ENCODE data around the gene TOMM20.
A peak's percentile ranks its signal among the peaks of the same experiment; 100 is the strongest.

DNA sequence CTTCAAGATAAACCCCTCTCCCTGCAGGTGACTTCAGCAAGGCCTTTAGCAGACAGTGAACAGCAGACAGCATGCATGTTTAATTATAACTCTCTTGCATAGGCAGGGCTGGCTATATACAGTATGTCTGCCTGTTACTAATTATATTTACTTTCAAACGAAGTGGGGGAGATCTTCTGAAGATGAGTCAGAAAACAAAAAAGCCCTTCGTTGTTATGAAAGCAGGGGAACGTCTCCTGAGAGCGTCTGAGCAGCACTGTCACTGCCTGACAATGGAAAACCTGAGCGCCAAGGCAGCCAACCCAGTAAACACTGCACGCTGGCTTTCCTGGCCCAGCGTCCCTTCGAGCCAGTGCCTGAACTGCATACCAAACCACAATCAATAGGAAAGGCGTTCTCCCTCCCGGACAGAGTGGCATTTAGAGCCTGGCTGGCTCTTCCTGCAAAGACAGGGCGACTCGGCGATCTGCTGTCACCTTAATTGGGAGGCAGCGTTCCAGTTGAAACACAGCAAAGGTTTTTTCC is 54.1 kb downstream of the TOMM20 start:
- TF ChIP-seq, protein P1, sequence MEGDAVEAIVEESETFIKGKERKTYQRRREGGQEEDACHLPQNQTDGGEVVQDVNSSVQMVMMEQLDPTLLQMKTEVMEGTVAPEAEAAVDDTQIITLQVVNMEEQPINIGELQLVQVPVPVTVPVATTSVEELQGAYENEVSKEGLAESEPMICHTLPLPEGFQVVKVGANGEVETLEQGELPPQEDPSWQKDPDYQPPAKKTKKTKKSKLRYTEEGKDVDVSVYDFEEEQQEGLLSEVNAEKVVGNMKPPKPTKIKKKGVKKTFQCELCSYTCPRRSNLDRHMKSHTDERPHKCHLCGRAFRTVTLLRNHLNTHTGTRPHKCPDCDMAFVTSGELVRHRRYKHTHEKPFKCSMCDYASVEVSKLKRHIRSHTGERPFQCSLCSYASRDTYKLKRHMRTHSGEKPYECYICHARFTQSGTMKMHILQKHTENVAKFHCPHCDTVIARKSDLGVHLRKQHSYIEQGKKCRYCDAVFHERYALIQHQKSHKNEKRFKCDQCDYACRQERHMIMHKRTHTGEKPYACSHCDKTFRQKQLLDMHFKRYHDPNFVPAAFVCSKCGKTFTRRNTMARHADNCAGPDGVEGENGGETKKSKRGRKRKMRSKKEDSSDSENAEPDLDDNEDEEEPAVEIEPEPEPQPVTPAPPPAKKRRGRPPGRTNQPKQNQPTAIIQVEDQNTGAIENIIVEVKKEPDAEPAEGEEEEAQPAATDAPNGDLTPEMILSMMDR (IDR thresholded peaks at IDR 0.05 in 2 of 3, conservative IDR thresholded peaks at IDR 0.05 in 1 of 3; ENCODE audit: insufficient read depth in 2 of 3, low read depth in 1 of 3, low read length in 3 of 3): no peak
- TF ChIP-seq IRF1 (CRISPR knock-in tag; IDR thresholded peaks at IDR 0.05; ENCODE audit: borderline replicate concordance) (no peak), EGR1 (conservative IDR thresholded peaks at IDR 0.05) (no peak), ETV6 (IDR thresholded peaks at IDR 0.05; ENCODE audit: borderline replicate concordance in 1 of 2, low read depth in 2 of 2, low read length in 1 of 2) (no peak), ETV6 (CRISPR knock-in tag; IDR thresholded peaks at IDR 0.05; ENCODE audit: borderline replicate concordance) (no peak), TEAD4 (IDR thresholded peaks at IDR 0.05; ENCODE audit: low read length) (no peak), TEAD4 (CRISPR knock-in tag; IDR thresholded peaks at IDR 0.05; ENCODE audit: borderline replicate concordance) (no peak), NR1H2 (CRISPR knock-in tag; IDR thresholded peaks at IDR 0.05) (no peak), BHLHE40 (IDR thresholded peaks at IDR 0.05; ENCODE audit: low read length) (peak; percentile 47; the same call in 1 of the 2 replicates), MCM2 (IDR thresholded peaks at IDR 0.05; ENCODE audit: low read depth) (no peak), ZNF766 (CRISPR knock-in tag; conservative IDR thresholded peaks at IDR 0.05) (no peak), ZC3H8 (IDR thresholded peaks at IDR 0.05) (no peak)
